Measurements from ENCODE around the gene WDR62.
A peak's percentile ranks its signal among the peaks of the same experiment; 100 is the strongest.

The WDR62 gene

DNA sequence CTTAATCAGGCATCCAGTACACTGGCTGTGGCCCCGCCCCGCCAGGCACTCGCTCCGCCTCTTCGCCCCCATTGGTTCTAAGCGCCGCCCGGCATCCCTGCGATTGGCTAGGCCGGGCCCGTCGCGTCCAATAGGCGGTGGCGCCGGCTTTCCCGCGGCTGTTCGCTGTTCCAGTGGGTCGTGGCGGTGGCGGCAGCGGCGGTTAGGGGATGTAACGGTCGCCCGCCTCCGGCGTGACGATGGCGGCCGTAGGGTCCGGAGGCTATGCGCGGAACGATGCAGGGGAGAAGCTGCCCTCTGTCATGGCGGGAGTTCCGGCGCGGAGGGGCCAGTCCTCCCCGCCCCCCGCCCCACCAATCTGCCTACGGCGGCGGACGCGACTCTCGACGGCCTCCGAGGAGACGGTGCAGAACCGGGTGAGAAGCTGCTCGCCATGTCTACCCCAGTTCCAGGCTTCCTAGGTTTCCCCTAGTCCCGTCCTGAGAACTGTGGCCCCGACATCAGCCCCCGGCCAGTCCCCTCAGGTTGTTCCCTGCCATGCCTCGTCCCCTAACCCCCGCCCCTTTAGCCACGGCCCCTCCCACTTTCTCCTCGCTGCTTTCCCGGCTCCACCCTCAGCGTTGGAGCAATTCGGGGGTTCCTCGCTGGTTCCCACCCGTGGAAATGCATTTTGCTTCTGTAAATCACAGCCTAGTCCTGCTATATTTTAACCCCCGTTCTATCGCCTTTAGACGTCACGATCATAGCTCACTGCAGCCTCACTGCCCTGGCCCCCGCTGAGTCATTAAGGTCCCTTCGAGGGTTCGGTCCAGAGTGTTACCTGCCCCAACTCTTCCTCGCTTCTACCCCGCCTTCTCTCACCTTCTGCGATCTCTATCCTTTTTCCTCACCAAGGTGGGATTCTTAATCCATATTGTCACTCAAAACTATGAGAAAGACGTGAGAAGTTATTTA, at the start of gene WDR62:
WDR62 (plus strand) TSS at position 165 of the 954 bp plus-strand sequence; CDS start at position 240, 75 bp downstream.
- TF ChIP-seq, protein P1, sequence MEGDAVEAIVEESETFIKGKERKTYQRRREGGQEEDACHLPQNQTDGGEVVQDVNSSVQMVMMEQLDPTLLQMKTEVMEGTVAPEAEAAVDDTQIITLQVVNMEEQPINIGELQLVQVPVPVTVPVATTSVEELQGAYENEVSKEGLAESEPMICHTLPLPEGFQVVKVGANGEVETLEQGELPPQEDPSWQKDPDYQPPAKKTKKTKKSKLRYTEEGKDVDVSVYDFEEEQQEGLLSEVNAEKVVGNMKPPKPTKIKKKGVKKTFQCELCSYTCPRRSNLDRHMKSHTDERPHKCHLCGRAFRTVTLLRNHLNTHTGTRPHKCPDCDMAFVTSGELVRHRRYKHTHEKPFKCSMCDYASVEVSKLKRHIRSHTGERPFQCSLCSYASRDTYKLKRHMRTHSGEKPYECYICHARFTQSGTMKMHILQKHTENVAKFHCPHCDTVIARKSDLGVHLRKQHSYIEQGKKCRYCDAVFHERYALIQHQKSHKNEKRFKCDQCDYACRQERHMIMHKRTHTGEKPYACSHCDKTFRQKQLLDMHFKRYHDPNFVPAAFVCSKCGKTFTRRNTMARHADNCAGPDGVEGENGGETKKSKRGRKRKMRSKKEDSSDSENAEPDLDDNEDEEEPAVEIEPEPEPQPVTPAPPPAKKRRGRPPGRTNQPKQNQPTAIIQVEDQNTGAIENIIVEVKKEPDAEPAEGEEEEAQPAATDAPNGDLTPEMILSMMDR (conservative IDR thresholded peaks at IDR 0.05): peak; percentile 13; the same call in 1 of the 2 replicates
- peak within 1 kb of the TSS; percentile 91 for H3K27ac ChIP-seq

DNA sequence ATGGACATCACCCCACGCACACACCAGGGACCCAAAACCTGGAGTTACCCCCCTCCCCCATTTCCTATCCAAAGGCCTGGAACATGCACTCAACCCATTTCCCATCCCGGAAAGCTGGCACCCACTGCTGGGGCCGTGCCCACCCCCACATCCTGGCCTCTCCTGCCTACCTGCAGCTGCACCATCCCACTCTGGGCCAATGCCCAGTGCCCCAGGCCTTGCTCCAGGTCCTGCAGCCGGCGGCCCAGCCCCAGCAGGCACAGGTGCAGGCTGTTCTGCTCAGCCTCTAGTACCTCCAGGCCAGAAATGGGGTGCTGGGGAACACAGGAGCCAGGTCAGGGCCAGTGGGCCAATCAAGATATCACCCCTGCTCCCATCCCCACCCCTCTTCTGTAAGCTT, 47.7 kb upstream of the WDR62 start:
- TF ChIP-seq, protein P1 (conservative IDR thresholded peaks at IDR 0.05): no peak

DNA sequence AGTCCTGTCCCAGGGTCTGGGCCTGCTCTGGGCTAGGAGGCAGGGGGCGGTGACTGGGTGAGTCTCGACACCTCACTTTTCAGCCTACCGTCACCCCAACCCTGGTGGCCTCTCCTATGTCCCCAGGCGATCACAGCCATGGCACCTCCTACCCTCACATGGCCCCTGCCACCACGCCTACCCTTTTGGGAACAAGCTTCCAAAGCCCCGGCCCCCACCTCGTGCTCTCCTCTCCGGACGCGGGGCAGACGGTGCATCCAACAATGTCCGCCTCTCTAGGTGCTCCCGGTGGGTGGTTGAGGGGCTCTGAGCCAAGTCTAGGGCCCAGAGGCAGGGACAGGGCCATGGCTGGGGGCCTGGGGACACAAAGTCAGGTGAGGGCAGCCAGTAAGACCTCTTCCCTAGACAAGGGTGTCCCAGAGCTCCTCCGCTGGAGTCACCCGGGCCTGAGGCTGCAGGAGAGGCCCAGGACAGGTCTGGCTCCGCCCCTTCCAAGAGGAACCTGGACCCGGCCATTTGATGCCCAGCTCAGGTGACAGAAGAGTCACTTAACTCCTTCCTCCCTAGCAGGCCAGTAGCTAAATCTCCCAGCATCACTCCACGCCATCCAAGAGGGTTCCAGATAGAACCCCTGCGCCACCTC, 46.2 kb upstream of the WDR62 start, which contains the start of gene SYNE4:
SYNE4 (minus strand) TSS at position 478 of the 643 bp plus-strand sequence; CDS start at position 346, 132 bp downstream.
- H3K27ac ChIP-seq: peak within 1 kb of the TSS; percentile 97
- TF ChIP-seq, protein P1 (conservative IDR thresholded peaks at IDR 0.05): no peak

More for the DNA sequence above, 47.7 kb upstream of the WDR62 start:
- H3K27ac ChIP-seq: peak overlapping the region; percentile 97

DNA sequence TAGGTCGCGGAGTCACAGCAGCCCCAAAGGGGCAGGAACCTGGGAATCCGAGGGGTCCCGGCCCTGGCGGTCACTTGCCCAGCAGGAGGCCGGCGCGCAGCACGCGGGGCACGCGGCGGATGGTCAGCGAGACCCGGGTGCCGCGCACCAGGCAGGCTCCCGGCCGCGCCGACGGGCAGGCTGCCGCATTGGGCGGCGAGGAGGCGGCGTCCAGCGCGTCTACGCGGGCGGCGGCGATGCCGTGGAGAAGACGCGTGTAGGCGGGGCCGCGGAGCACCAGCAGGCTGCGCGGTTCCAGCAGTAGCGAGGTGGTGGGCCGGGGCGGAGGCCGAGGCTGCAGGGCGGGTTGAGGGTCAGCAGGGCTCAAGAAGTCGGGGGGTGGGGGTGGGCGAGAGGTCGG, 45.5 kb upstream of the WDR62 start:
- H3K27ac ChIP-seq: peak overlapping the region; percentile 97
- TF ChIP-seq, protein P1 (conservative IDR thresholded peaks at IDR 0.05): 0 out of 2 replicates have a peak, but pooled peaks have one; percentile 20

DNA sequence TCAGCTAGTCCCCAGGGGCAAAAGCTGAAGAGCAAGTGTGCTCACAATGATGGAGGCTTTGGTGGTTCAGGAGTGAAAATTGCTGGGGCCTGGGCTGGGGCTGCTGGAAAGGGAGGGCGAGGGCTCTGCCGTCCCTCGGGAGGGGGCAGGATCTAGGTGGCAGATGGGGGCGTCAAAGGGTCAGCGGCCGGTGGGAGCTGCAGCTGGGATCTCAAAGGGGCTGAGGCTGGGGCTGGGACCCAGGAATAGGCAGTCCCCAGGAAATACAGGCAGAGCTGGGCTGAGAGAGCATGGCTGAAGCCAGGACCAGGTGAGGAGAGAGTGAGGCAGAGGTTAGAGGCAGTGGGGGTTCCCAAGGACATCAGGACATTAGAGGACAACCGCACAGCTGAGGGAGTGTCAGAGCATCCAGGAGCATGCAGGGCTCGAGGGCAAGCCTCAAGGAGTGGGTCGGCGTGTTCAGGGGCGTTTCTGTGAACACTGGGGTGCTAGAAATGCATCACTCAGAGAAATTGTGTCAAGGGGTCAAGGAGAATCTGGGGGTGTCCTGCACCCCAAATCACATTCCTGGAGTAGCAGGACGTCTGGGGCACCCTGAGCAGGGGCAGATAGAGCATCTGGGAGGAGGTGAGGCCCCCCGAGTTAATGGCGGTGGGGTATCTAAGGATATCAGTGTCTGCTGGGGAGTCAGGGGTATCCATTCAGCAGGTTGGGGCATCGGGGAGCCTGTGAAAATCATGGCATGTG, 44.9 kb upstream of the WDR62 start:
- TF ChIP-seq, protein P1 (conservative IDR thresholded peaks at IDR 0.05): no peak
- peak overlapping the region; percentile 97 for H3K27ac ChIP-seq

DNA sequence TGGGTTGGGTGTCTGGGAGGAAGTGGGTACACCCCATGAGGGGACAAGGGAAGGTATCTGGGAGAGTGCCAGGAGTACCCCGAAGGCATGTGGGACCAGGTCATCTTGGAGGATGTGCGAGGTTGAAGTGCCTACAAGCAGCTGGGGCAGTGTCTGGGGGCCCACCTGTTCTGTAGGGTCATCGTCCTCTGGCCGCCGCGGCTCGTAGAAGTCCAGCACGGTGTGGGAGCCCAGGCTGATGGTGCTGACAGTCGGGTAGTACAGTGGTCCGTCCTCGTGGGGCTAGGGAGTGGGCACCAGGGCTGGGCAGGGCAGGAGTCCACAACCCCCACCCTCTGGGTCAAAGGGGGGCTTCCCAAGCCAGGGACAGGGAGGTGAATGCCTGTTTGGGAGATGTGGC, 44.3 kb upstream of the WDR62 start:
- peak overlapping the region; percentile 97; the same call in 1 of the 2 replicates for H3K27ac ChIP-seq
- TF ChIP-seq, protein P1 (conservative IDR thresholded peaks at IDR 0.05): no peak
